SK-N-SH treated with all-trans-retinoic acid at 6 μM for 48 hours (cell line): ENCODE data around the gene PKNOX2.

Experiments
- CSDC2 ChIP-seq: fragments of 250-450 bp; sonication (Bioruptor Pico); IDR thresholded peaks from 2 replicates; pipeline ENCODE4 v1.5.0; 2020; ENCODE audit warnings: mild to moderate bottlenecking, moderate library complexity
- OSR1 ChIP-seq: fragments of 250-450 bp; sonication (Bioruptor Pico); IDR thresholded peaks from 2 replicates; pipeline ENCODE4 v1.8.0; 2022; ENCODE audit warnings: moderate library complexity, mild to moderate bottlenecking, inconsistent platforms
- PATZ1 ChIP-seq: fragments of 250-450 bp; sonication (Bioruptor Pico); IDR thresholded peaks from 2 replicates; pipeline ENCODE4 v1.8.0; 2020; ENCODE audit warnings: mild to moderate bottlenecking, moderate library complexity, borderline replicate concordance
- PPARA ChIP-seq: fragments of 250-450 bp; sonication (Bioruptor Pico); IDR thresholded peaks from 2 replicates; pipeline ENCODE4 v1.5.0; 2020; ENCODE audit warnings: mild to moderate bottlenecking, borderline replicate concordance
- RARB ChIP-seq: fragments of 250-450 bp; sonication (Bioruptor Pico); IDR thresholded peaks from 2 replicates; pipeline ENCODE4 v1.8.0; 2021; ENCODE audit warnings: mild to moderate bottlenecking, moderate library complexity
- ZFP3 ChIP-seq: fragments of 250-450 bp; sonication (Bioruptor Pico); IDR thresholded peaks from 2 replicates; pipeline ENCODE4 v1.5.0; 2020; ENCODE audit warnings: mild to moderate bottlenecking, moderate library complexity
- ZFP30 ChIP-seq: fragments of 450-650 bp; formaldehyde crosslinking; IDR thresholded peaks from 2 replicates; pipeline ENCODE4 v1.5.0; 2022; ENCODE audit warnings: mild to moderate bottlenecking, moderate library complexity

GRCh38 chr11:125404811-125405790 is 240.6 kb downstream of the PKNOX2 start:
- no peak for TF ChIP-seq ZFP3 (CRISPR knock-in tag)
- no peak for TF ChIP-seq PPARA (CRISPR knock-in tag)
- no peak for TF ChIP-seq CSDC2 (CRISPR knock-in tag)
- no peak for TF ChIP-seq OSR1 (CRISPR knock-in tag)
- TF ChIP-seq RARB (CRISPR knock-in tag), result no peak
- no peak for TF ChIP-seq ZFP30 (CRISPR knock-in tag)
- TF ChIP-seq PATZ1, result no peak
